ENCODE measurements around the gene PFKL. TPM values are rescaled to one million over a fixed set of nuclear protein-coding genes. Genes with fewer than 3 reads are reported as not detected.

PFKL gene
- total RNA-seq, 1 donor from 2014 or later: 66.6 TPM

- Mint-ChIP-seq H3K4me1 (ENCODE audit: unreplicated experiment) (peaks cover 9% of the 10 kb centered on the region), H3K4me3 (ENCODE audit: unreplicated experiment) (no peak overlapping the region), H3K9me3 (ENCODE audit: unreplicated experiment) (no peaks in the 10 kb centered on the region), H3K36me3 (ENCODE audit: low read depth, unreplicated experiment) (no peaks in the 10 kb centered on the region), H3K27ac (ENCODE audit: unreplicated experiment) (no peak overlapping the region), H3K27me3 (ENCODE audit: unreplicated experiment) (peaks cover 9% of the 10 kb centered on the region)
- no peak for TF ChIP-seq CTCF (IDR thresholded peaks at IDR 0.05; ENCODE audit: unreplicated experiment)
- no peak for DNase-seq (ENCODE audit: low spot score)
These were observed 3.7 kb downstream of the PFKL start for GRCh38 chr21:44303490-44303981.

GRCh38 chr21:44304011-44304616 lies 4.3 kb downstream of the PFKL start:
- Mint-ChIP-seq H3K4me3 (ENCODE audit: unreplicated experiment) (no peak overlapping the region), H3K27ac (ENCODE audit: unreplicated experiment) (no peak overlapping the region), H3K27me3 (ENCODE audit: unreplicated experiment) (peaks cover 12% of the 10 kb centered on the region), H3K36me3 (ENCODE audit: low read depth, unreplicated experiment) (no peaks in the 10 kb centered on the region), H3K9me3 (ENCODE audit: unreplicated experiment) (no peaks in the 10 kb centered on the region), H3K4me1 (ENCODE audit: unreplicated experiment) (peaks cover 9% of the 10 kb centered on the region)
- TF ChIP-seq CTCF (IDR thresholded peaks at IDR 0.05; ENCODE audit: unreplicated experiment): no peak
- no peak for DNase-seq (ENCODE audit: low spot score)

GRCh38 chr21:44304877-44305293 lies 5.0 kb downstream of the PFKL start:
- TF ChIP-seq CTCF (IDR thresholded peaks at IDR 0.05; ENCODE audit: unreplicated experiment): peak; percentile 47
- H3K36me3 Mint-ChIP-seq (ENCODE audit: low read depth, unreplicated experiment): no peaks in the 10 kb centered on the region
- no peaks in the 10 kb centered on the region for H3K9me3 Mint-ChIP-seq (ENCODE audit: unreplicated experiment)
- H3K27ac Mint-ChIP-seq (ENCODE audit: unreplicated experiment): no peak overlapping the region
- no peak overlapping the region for H3K4me3 Mint-ChIP-seq (ENCODE audit: unreplicated experiment)
- peaks cover 9% of the 10 kb centered on the region for H3K4me1 Mint-ChIP-seq (ENCODE audit: unreplicated experiment)
- DNase-seq (ENCODE audit: low spot score): peak; percentile 60
- peaks cover 12% of the 10 kb centered on the region for H3K27me3 Mint-ChIP-seq (ENCODE audit: unreplicated experiment)

- H3K27ac Mint-ChIP-seq (ENCODE audit: unreplicated experiment): no peak overlapping the region
- peaks cover 9% of the 10 kb centered on the region for H3K4me1 Mint-ChIP-seq (ENCODE audit: unreplicated experiment)
- H3K36me3 Mint-ChIP-seq (ENCODE audit: low read depth, unreplicated experiment): no peaks in the 10 kb centered on the region
- no peaks in the 10 kb centered on the region for H3K9me3 Mint-ChIP-seq (ENCODE audit: unreplicated experiment)
- no peak for DNase-seq (ENCODE audit: low spot score)
- TF ChIP-seq CTCF (IDR thresholded peaks at IDR 0.05; ENCODE audit: unreplicated experiment): no peak
- H3K27me3 Mint-ChIP-seq (ENCODE audit: unreplicated experiment): peaks cover 12% of the 10 kb centered on the region
- H3K4me3 Mint-ChIP-seq (ENCODE audit: unreplicated experiment): no peak overlapping the region
These were observed 5.8 kb downstream of the PFKL start for GRCh38 chr21:44305691-44306090.

GRCh38 chr21:44306936-44307704 lies 7.3 kb downstream of the PFKL start:
- no peak overlapping the region for H3K27ac Mint-ChIP-seq (ENCODE audit: unreplicated experiment)
- H3K27me3 Mint-ChIP-seq (ENCODE audit: unreplicated experiment): peaks cover 18% of the 10 kb centered on the region
- peak overlapping the region; percentile 80 for H3K4me3 Mint-ChIP-seq (ENCODE audit: unreplicated experiment)
- TF ChIP-seq CTCF (IDR thresholded peaks at IDR 0.05; ENCODE audit: unreplicated experiment): no peak
- H3K9me3 Mint-ChIP-seq (ENCODE audit: unreplicated experiment): no peaks in the 10 kb centered on the region
- no peak for DNase-seq (ENCODE audit: low spot score)
- H3K36me3 Mint-ChIP-seq (ENCODE audit: low read depth, unreplicated experiment): peaks cover 7% of the 10 kb centered on the region
- H3K4me1 Mint-ChIP-seq (ENCODE audit: unreplicated experiment): peaks cover 9% of the 10 kb centered on the region
